K562 (cell line): ENCODE results near the gene COASY. TPM values are rescaled to one million over a fixed set of nuclear protein-coding genes. Genes with fewer than 3 reads are reported as not detected.

ENCODE experiments used
- ARHGAP35 ChIP-seq: fragments of 450-650 bp; IDR thresholded peaks from 2 replicates; pipeline ENCODE4 v1.6.1; 2018; ENCODE audit not compliant: partially characterized antibody
- CBX2 ChIP-seq: fragments of 200-600 bp; sonication (generic); IDR thresholded peaks from one replicate; pipeline ENCODE4 v1.6.1; 2012; ENCODE audit warnings: mild to moderate bottlenecking, low read length, inconsistent platforms; ENCODE audit not compliant: insufficient read depth, poor library complexity, severe bottlenecking
- CHD2 ChIP-seq: IDR thresholded peaks from 2 replicates; pipeline ENCODE4 v1.6.1; 2011; ENCODE audit warnings: low read depth, low read length
- CREM ChIP-seq: IDR thresholded peaks from 2 replicates; pipeline ENCODE4 v1.6.1; 2014; ENCODE audit warnings: antibody characterized with exemption, low read depth
- DNMT1 ChIP-seq: fragments of 450-650 bp; IDR thresholded peaks from 2 replicates; pipeline ENCODE4 v1.6.1; 2016; ENCODE audit warnings: antibody characterized with exemption, mild to moderate bottlenecking
- KDM2B ChIP-seq: fragments of 250-450 bp; sonication (Bioruptor Pico); IDR thresholded peaks from 2 replicates; pipeline ENCODE4 v1.8.0; 2021; ENCODE audit warnings: mild to moderate bottlenecking, moderate library complexity
- KLF1 ChIP-seq: fragments of 450-650 bp; IDR thresholded peaks from 2 replicates; pipeline ENCODE4 v1.6.1; 2016; ENCODE audit warnings: missing genetic modification characterization, missing compliant biosample characterization
- L3MBTL2 ChIP-seq: fragments of 450-650 bp; IDR thresholded peaks from 2 replicates; pipeline ENCODE4 v1.6.1; 2016; ENCODE audit warnings: mild to moderate bottlenecking, moderate library complexity
- MYC ChIP-seq, 2 experiments: fragments of 250-450 bp in 1 of 2; sonication (Bioruptor Pico) in 1 of 2; IDR thresholded peaks; 2 replicates each; pipeline versions ENCODE4 v1.5.1 to v1.6.1; 2012 to 2021; ENCODE audit warnings: low read depth in 2 of 2, borderline replicate concordance in 1 of 2, improper control_type of control experiment in 1 of 2, low read length in 1 of 2, mild to moderate bottlenecking in 1 of 2, moderate library complexity in 1 of 2
- NRF1 ChIP-seq, 2 experiments: fragments of 450-650 bp; IDR thresholded peaks in 1 of 2; conservative IDR thresholded peaks in 1 of 2; 2 replicates each; pipeline ENCODE4 v1.6.1; 2014; ENCODE audit warnings: mild to moderate bottlenecking in 2 of 2
- SLC30A9 ChIP-seq: fragments of 250-450 bp; sonication (Bioruptor Pico); IDR thresholded peaks from 2 replicates; pipeline ENCODE4 v1.8.0; 2022; ENCODE audit warnings: mild to moderate bottlenecking, moderate library complexity
- SNIP1 ChIP-seq: fragments of 450-650 bp; IDR thresholded peaks from 2 replicates; pipeline ENCODE4 v1.7.1; 2017; ENCODE audit warnings: low read depth, mild to moderate bottlenecking
- TBP ChIP-seq: optimal IDR thresholded peaks from 2 replicates; pipeline ENCODE3; 2011; ENCODE audit warnings: low read depth, low read length, improper control_type of control experiment
- ZNF354B ChIP-seq: fragments of 250-450 bp; sonication (Bioruptor Pico); IDR thresholded peaks from 2 replicates; pipeline ENCODE4 v1.4.0; 2020
- ZNF551 ChIP-seq: fragments of 250-450 bp; sonication (Bioruptor Pico); IDR thresholded peaks from 2 replicates; pipeline ENCODE4 v1.5.0; 2021; ENCODE audit warnings: mild to moderate bottlenecking, moderate library complexity
- polyA plus RNA-seq, 8 experiments: library from polyadenylated mRNA; depleted of rRNA in 4 of 8; stranded (reverse) in 5 of 8; unstranded in 3 of 8; fragments of >200 nt; fragmentation: Nextera tagmentation in 2 of 8; fragmentation: Illumina TruSeq in 1 of 8; extraction: Ambion mirVana in 2 of 8; extraction: Trizol in 1 of 8; gene quantifications; 2 replicates each; pipeline versions ENCODE4 v1.2.1 to v1.2.3, GENCODE V29; 2011 to 2014; ENCODE audit warnings: inconsistent platforms in 1 of 8, missing spikeins in 1 of 8
- total RNA-seq, 7 experiments: library from RNA; depleted of rRNA in 6 of 7; stranded (reverse); fragments of >200 nt in 6 of 7; fragmentation: Illumina TruSeq in 2 of 7; extraction: Trizol in 2 of 7; gene quantifications; 2 replicates each; pipeline versions ENCODE4 v1.2.1 to v1.2.3, GENCODE V29; 2011 to 2021; ENCODE audit warnings: low replicate concordance in 1 of 7
- TF ChIP-seq, protein P1 (sequence below): sonication (generic); formaldehyde crosslinking; IDR thresholded peaks from 2 replicates; pipeline ENCODE4 v1.8.1; 2022; ENCODE audit warnings: missing genetic modification reagents
- TF ChIP-seq, protein P2 (sequence below), 2 experiments: fragments of 450-650 bp; IDR thresholded peaks; 2 replicates each; pipeline ENCODE4 v1.6.1; 2018; ENCODE audit warnings: mild to moderate bottlenecking in 2 of 2, low read depth in 1 of 2; ENCODE audit not compliant: partially characterized antibody in 2 of 2
- TF ChIP-seq, protein P3 (sequence below): sonication (generic); formaldehyde crosslinking; IDR thresholded peaks from 2 replicates; pipeline ENCODE4 v1.8.1; 2023; ENCODE audit warnings: mild to moderate bottlenecking, missing genetic modification reagents, moderate library complexity
- TF ChIP-seq, protein P4 (sequence below): sonication (generic); formaldehyde crosslinking; IDR thresholded peaks from 2 replicates; pipeline ENCODE4 v1.8.0; 2023; ENCODE audit warnings: mild to moderate bottlenecking, missing genetic modification reagents
- TF ChIP-seq, protein P5 (sequence below): sonication (generic); formaldehyde crosslinking; IDR thresholded peaks from 2 replicates; pipeline ENCODE4 v1.8.0; 2022; ENCODE audit warnings: mild to moderate bottlenecking, missing genetic modification reagents

Gene COASY
- total and polyA plus RNA-seq, 9 of the 15 experiments (the other 6 are each of a cell fraction or from before 2014, with no cell fraction given): 25.4 to 175 (median 62.3) TPM

DNA sequence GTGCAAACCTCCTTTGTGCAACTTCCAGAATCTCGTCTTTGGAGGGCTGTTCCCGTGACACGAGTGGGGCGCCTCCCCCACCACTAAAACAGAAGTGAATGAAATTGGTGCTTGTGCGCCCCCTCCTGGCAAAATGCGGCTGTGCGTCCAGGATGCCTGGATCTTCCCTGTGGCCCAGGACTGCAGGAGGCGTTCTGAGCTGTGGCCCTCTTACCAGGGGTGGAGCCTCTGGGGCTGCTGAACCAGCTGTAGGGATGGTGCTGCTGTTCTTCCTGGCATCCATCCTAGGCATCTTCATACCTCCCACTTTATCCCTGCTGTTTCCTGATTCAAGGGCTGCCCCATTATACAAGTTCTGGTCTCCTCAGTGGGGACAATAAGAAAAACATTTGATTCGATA, 44.4 kb upstream of the COASY start (continued):
- TF ChIP-seq MYC (IDR thresholded peaks at IDR 0.05; ENCODE audit: low read depth, low read length): 0 out of 2 replicates have a peak, but pooled peaks have one; percentile 26
- no peak for TF ChIP-seq MYC (CRISPR knock-in tag; IDR thresholded peaks at IDR 0.05; ENCODE audit: borderline replicate concordance, low read depth)
- TF ChIP-seq, protein P1, sequence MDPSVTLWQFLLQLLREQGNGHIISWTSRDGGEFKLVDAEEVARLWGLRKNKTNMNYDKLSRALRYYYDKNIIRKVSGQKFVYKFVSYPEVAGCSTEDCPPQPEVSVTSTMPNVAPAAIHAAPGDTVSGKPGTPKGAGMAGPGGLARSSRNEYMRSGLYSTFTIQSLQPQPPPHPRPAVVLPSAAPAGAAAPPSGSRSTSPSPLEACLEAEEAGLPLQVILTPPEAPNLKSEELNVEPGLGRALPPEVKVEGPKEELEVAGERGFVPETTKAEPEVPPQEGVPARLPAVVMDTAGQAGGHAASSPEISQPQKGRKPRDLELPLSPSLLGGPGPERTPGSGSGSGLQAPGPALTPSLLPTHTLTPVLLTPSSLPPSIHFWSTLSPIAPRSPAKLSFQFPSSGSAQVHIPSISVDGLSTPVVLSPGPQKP (CRISPR knock-in tag): no peak
- TF ChIP-seq CHD2: peak; percentile 36; the same call in 1 of the 2 replicates
- TF ChIP-seq CREM: peak; percentile 65
- TF ChIP-seq SLC30A9 (CRISPR knock-in tag): no peak
- no peak for TF ChIP-seq NRF1 (conservative IDR thresholded peaks at IDR 0.05 in 1 of 2, IDR thresholded peaks at IDR 0.05 in 1 of 2)
- TF ChIP-seq TBP: no peak
- TF ChIP-seq, protein P2, sequence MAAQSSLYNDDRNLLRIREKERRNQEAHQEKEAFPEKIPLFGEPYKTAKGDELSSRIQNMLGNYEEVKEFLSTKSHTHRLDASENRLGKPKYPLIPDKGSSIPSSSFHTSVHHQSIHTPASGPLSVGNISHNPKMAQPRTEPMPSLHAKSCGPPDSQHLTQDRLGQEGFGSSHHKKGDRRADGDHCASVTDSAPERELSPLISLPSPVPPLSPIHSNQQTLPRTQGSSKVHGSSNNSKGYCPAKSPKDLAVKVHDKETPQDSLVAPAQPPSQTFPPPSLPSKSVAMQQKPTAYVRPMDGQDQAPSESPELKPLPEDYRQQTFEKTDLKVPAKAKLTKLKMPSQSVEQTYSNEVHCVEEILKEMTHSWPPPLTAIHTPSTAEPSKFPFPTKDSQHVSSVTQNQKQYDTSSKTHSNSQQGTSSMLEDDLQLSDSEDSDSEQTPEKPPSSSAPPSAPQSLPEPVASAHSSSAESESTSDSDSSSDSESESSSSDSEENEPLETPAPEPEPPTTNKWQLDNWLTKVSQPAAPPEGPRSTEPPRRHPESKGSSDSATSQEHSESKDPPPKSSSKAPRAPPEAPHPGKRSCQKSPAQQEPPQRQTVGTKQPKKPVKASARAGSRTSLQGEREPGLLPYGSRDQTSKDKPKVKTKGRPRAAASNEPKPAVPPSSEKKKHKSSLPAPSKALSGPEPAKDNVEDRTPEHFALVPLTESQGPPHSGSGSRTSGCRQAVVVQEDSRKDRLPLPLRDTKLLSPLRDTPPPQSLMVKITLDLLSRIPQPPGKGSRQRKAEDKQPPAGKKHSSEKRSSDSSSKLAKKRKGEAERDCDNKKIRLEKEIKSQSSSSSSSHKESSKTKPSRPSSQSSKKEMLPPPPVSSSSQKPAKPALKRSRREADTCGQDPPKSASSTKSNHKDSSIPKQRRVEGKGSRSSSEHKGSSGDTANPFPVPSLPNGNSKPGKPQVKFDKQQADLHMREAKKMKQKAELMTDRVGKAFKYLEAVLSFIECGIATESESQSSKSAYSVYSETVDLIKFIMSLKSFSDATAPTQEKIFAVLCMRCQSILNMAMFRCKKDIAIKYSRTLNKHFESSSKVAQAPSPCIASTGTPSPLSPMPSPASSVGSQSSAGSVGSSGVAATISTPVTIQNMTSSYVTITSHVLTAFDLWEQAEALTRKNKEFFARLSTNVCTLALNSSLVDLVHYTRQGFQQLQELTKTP (IDR thresholded peaks at IDR 0.05; ENCODE audit: low read depth in 1 of 2, partially characterized antibody in 2 of 2): peak in 1 of 2 experiments; percentile 26
- TF ChIP-seq ZNF551 (CRISPR knock-in tag): no peak
- no peak for TF ChIP-seq ZNF354B
- TF ChIP-seq KDM2B (CRISPR knock-in tag): no peak
- TF ChIP-seq CBX2: no peak
- TF ChIP-seq DNMT1: no peak
- TF ChIP-seq ARHGAP35: no peak
- TF ChIP-seq, protein P3, sequence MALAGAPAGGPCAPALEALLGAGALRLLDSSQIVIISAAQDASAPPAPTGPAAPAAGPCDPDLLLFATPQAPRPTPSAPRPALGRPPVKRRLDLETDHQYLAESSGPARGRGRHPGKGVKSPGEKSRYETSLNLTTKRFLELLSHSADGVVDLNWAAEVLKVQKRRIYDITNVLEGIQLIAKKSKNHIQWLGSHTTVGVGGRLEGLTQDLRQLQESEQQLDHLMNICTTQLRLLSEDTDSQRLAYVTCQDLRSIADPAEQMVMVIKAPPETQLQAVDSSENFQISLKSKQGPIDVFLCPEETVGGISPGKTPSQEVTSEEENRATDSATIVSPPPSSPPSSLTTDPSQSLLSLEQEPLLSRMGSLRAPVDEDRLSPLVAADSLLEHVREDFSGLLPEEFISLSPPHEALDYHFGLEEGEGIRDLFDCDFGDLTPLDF (CRISPR knock-in tag): no peak
- no peak for TF ChIP-seq SNIP1
- TF ChIP-seq, protein P4, sequence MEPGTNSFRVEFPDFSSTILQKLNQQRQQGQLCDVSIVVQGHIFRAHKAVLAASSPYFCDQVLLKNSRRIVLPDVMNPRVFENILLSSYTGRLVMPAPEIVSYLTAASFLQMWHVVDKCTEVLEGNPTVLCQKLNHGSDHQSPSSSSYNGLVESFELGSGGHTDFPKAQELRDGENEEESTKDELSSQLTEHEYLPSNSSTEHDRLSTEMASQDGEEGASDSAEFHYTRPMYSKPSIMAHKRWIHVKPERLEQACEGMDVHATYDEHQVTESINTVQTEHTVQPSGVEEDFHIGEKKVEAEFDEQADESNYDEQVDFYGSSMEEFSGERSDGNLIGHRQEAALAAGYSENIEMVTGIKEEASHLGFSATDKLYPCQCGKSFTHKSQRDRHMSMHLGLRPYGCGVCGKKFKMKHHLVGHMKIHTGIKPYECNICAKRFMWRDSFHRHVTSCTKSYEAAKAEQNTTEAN (CRISPR knock-in tag): no peak
- TF ChIP-seq, protein P5, sequence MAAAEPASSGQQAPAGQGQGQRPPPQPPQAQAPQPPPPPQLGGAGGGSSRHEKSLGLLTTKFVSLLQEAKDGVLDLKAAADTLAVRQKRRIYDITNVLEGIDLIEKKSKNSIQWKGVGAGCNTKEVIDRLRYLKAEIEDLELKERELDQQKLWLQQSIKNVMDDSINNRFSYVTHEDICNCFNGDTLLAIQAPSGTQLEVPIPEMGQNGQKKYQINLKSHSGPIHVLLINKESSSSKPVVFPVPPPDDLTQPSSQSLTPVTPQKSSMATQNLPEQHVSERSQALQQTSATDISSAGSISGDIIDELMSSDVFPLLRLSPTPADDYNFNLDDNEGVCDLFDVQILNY (CRISPR knock-in tag): no peak
- no peak for TF ChIP-seq L3MBTL2
- no peak for TF ChIP-seq KLF1 (tag)
